EH (cell line): Measurements from ENCODE around the gene ANKS1A.
"Not testable (repeated sequence)": the region's sequence is repeated elsewhere in the genome, so short reads cannot be mapped to it uniquely, and the experiment has no call there.

Source experiments
- DNase-seq: peaks from one replicate; pipeline ENCODE4 v3.0.0-alpha.2; 2015; ENCODE audit warnings: low read depth

Gene ANKS1A

DNA sequence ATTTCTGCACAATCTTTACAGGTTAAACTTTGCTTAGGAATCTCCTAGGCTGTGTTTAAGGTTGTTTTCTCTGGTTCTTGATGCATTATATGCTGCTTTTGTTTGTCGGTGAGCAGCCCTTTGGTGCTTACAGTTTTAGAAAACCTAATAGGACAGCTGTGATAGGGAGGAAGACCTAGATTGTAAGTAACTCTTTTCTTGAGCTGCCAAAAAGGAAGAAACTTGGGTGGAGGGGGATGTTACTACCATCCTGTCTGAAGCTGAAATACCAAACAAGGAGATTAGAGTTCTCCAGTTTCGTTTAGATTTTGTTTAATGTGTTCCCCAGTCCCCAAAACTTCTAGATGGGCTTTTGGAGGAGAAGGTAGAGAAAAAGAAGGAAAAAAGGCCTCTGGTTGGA lies 72.0 kb downstream of the ANKS1A start:
- no peak for DNase-seq

DNA sequence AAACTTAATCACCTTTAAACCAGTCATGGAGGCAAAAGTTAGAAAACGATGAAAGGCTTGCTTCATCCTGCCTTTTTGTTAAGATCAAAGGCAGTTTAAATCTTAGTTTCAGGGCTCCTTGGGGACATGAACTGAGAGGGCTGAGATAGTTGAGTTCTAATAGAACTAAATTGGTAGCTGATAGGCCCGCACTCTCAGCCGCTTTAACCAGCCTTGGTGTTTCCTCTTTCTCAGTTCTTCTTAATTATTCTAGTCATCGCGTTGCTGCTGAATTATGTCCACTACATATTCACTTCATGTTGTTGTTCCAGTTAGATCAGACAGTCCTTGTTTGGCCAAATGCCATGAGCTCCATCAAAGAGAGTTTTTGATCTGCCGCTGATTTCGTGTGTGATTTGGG lies 72.5 kb downstream of the ANKS1A start:
- no peak for DNase-seq

DNA sequence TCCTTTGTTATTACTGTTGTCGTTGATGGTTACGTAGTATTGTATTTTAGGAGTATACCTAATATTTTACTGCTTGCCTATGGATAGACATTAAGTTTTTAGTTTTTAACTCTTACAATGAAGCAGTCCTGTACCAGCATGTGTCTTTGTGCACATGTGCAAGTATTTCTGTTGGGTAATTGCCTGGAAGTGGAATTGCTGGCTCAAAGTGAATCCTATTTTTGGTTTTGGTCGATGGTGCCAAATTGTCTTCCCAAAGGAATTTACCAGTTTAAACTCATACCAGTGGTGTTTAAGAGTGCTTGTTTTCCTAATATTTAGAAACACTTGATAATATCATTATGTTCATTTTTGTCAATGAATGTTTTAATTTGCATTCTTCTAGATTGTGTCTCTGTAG lies 75.5 kb downstream of the ANKS1A start:
- DNase-seq, result peak; percentile 75

DNA sequence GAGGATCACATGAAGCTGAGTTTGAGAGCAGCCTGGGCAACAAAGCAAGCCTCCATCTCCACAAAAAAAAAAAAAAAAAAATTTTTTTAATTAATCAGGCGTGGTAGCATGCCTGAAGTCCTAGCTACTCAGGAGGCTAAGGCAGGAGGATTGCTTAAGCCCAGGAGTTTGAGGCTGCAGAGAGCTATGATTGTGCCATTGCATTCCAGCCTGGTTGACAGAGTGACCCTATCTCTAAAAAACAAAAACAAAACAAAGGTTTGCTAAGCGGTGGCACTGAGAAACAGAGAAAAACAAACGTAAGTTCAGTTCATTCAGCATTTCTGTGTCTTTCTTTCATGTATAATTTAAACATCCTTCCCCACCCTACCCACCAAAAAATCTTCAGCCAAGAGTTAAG lies 78.4 kb downstream of the ANKS1A start:
- DNase-seq, result no peak

DNA sequence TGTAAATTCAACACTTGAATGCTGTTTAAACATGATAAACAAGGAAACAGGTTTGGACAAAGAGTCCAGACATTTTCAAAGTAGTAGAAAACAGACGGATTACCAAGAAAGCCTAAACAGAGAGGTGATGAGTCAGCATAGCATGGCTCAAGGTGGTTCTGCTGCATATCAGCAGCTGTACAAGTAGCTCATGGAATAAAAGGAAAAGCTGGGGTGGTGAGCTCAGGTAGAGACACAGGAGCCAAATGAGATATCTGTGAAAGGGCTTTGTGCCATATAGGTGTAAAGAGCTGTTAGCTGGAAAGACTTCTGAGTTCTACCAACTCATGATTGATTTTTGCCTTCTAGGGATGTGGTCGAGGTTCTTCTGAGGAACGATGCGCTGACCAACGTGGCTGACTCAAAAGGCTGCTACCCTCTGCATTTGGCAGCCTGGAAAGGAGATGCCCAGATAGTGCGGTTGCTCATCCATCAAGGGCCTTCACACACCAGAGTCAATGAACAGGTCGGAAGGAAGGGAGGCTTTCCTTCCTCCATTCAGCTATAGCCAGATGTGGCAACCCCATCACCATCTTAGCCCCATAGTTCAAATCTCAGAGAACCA lies 80.7 kb downstream of the ANKS1A start:
- no peak for DNase-seq

DNA sequence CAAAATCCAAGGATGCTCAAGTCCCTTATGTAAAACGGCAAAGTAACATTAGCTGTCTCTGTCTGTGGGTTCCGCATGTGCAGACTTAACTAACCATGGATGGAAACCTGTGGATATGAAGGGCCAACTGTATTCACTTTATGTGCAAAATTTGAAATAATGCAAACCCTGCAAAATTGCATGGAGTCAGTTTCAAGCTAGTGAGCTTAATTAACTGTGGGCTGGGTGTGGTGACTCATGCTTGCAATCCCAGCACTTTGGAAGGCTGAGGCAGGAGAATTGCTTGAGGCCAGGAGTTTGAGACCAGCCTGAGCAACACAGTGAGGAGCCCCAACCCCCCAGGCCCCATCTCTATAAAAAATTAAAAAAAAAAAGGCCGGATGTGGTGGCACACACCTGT lies 81.4 kb downstream of the ANKS1A start:
- DNase-seq, result peak; percentile 66

DNA sequence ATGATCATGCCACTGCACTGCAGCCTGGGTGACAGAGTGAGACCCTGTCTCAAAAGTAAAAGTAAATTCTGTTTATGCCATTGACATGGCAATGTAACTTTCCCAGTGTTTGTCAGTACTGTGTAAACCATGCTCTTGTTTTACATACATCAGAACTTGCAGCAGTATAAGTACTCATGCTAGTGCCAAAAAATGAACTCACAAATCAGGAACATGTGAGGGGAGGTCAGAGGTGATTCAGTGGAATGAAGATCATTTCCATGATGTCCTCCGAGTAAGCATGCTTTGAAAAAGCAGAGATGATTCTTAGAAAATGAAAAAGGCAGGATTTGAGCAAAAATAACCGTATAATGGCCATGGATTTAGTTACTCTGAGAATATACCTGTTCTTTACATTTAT lies 81.9 kb downstream of the ANKS1A start:
- DNase-seq, result peak; percentile 86

DNA sequence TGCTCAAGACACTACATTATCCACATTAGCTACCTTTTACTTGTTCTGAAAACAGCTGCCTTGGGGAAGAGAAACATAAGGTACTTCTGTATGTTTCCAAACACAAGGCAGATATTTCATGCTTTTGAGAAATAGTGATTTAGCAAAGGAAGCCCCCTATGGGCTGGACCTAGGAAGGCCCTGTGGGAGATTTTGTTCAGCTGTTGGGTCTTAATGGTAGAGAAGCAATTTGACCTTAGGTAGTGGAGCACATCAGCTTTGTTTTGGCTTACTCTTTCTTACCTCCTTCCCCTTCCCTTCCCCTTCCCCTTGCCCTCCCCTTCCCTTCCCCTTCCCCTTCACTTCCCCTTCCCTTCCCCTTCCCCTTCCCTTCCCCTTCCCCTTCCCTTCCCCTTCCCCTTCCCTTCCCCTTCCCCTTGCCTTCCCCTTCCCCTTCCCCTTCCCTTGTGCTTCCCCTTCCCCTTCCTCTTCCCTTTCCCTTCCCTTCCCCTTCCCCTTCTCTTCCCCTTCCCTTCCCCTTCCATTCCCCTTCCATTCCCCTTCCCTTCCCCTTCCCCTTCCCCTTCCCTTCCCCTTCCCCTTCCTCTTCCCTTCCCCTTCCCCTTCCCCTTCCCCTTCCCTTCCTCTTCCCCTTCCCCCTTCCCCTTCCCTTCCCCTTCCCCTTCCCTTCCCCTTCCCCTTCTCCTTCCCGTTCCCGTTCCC lies 84.6 kb downstream of the ANKS1A start:
- no peak for DNase-seq

DNA sequence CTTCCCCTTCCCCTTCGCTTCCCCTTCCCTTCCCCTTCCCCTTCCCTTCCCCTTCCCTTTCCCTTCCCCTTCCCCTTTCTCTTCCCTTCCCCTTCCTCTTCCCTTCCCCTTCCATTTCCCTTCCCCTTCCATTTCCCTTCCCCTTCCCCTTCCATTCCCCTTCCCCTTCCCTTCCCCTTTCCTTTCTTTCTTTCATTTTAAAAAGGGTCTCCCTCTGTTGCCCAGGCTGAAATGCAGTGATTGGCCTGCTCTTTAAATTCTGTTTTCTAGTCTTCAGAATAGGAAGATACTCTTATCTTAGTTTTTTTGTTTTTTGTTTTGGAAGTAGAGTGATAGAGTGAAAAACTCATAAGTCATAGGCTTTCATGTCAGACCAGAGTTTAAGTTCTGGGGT lies 85.2 kb downstream of the ANKS1A start:
- no peak for DNase-seq

DNA sequence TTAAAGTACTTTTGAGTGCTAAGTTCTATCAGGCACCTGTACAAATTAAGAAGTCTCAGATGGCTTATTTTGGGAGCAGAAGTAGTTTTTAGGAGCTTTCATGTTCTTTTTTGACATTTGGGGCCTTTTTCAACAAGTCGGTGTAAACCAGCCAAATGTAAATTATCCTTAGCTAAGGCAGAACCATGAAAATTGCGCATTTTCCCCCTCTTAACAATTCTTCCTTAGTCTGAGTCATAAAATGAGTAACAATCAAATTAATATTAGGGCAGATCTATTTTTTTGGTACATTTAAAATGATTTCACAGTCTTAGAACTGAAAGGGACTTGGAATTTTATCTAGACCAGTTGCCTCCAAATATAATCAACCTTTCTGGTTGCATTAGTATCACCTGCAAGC lies 87.2 kb downstream of the ANKS1A start:
- no peak for DNase-seq

DNA sequence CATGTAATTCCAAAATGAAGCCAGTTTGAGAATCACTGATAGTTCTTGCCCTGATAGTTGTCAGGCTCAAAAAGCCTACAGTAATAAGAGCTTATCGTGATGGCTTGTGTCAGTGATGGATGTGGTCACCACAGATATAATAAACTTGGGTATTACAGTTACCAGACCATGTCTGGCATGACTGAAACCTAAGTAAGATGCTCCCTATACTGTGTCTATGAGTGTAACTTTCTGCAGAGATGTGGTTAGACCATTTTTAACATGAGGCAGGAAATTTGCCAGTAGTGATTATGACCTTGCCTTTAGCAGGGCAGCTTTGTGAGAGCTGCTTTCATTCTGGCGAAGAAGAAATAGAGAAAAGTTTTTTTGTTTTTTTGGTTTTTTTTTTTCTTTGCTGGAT lies 90.2 kb downstream of the ANKS1A start:
- DNase-seq, result peak; percentile 9

DNA sequence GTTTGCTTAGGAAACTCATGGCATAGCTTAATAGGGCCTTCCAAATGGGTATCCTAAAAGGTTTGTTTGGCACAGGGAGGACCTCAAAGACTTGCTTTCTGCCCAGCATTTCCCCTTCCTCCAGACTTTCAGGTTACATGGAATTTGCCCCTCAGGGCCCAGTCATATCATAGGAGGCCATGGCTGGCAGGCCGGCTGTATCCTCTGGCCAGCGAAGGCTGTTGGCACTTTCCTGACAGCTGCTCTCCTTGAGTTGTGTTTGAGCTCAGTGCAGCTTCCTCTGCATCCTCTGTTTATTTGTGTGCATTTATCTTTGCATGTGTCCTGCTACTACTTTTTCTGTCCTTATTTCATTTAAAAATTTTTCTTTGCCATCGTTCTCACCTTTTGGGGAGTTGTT lies 90.9 kb downstream of the ANKS1A start:
- no peak for DNase-seq

DNA sequence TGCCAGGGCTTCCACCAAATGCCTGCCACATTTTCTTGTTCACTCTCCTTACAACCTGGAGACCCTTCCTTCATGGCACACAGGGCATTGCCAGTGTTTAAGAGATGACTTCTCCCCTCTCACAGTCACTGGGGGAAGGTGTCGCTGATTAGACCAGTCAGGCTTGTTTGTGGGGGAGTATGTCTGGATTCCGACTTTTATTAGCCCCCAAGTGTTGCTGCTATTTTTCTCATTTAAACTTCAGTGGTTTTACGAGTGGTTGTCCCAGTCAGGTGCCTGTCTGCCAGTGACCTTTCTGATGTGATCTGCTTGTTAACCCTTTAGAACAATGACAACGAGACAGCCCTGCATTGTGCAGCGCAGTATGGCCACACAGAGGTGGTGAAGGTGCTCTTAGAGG lies 92.3 kb downstream of the ANKS1A start:
- DNase-seq, result no peak

DNA sequence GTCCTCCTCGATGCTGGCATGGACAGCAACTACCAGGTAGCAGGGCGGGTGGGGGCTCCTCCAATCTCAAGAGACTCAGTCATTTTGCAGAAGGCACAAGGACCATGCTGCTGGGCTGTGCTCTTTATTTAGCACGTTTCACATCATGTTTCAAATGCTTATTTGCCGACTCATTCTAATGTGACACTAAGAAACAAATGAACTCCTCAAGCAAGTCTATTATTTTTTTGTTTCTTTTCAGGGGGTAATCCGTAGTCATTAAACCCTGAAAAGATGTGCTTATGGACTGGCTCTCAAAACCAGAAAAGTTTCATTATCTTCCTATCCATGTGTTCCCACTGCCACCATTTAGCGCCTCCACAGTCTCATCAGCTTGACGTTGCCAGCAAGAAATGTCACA lies 92.9 kb downstream of the ANKS1A start:
- peak; percentile 81 for DNase-seq

DNA sequence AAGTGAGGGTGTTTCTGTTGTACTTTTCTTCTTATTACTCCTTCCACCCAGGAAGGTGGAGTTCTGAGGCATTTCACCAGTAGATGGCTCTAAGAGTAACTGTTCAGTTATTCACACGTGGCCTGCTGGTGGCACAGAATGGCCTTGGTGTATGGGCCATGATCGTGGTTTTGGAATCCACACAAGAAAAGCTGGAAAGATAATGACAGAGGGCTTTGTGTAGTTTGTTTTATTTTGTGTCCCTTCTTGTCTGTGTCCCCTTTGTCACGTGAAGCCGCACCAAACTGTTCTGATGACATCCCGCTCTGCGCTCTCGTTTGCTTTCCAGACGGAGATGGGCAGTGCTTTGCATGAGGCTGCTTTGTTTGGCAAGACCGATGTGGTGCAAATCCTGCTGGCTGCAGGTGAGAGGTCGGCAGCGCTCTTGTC lies 93.4 kb downstream of the ANKS1A start:
- DNase-seq, result peak; percentile 50

DNA sequence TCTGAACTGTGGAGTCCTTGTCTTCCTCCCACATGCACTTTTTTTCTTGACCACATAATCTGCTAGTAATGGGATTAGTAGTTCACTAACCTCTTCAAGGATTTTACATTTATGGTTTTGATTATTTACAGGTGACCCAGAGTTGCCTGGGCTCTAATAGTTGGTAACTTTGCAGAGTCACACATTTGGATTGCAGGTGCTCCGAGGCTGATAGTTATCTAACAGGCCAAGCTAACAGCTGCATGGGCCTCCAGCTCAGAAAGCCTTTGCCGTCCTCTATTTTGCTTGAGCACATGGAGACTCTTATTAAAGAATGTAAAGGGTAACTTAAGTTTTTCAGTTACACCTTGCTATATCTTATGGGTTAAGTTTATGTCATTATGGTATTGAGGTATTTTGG lies 95.4 kb downstream of the ANKS1A start:
- DNase-seq, result no peak

DNA sequence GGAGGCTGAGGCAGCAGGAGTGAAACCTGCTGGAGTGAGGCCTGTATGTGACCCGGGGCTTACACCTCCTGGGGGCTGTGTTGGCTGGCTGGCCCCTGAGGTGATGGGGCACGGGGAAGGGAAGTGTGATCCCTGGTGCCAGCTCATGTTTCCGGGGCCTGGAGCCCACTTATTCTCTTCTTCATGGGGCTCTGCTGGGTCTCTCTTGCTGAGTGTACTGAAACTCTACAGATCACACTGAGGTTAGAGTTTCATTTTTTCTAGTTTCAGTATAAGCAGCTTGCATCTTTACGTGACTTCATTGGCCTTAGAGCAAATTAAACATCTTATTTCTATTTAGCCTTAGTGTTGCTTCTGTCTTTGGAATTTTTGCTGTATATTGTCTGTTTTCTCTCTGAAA lies 96.2 kb downstream of the ANKS1A start:
- no peak for DNase-seq

DNA sequence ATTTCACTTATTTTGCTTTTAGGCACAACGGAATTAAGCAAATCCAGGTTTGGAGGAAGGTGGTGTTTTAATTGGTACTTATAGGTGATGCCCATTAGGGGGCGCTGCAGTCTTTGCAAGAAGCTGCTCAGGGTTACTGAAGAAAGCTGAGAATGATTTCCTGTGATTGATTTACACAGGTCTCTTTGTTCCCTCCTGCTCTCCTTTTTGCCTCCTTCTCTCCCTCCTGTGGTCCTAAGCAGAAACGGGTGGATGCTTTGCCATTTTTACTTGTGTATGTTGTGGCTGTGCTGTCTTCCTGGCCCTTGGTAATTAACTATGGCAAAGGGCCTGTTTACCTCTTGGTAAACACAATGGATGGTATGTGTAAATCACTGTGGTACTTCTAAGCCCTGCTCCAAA lies 97.8 kb downstream of the ANKS1A start:
- peak; percentile 81 for DNase-seq

DNA sequence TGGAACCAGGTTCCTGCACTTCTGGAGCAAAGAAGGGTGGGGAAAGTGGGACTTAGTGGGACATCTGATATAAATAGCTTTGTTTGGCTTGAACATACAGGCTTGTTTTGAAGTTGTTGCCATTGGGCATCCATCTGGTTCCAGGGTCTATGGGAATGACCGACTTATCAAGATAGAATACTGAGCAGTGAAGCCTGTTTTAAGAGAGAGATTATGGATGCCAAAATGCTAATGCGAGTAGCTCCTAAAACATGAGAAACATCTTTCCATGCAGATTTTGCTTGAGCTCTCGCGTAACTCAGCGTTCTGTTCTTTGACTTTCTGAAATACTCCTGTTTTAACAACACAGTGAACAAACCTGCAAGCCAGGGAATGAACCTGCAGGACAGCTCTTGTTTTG lies 98.5 kb downstream of the ANKS1A start:
- DNase-seq, result no peak

DNA sequence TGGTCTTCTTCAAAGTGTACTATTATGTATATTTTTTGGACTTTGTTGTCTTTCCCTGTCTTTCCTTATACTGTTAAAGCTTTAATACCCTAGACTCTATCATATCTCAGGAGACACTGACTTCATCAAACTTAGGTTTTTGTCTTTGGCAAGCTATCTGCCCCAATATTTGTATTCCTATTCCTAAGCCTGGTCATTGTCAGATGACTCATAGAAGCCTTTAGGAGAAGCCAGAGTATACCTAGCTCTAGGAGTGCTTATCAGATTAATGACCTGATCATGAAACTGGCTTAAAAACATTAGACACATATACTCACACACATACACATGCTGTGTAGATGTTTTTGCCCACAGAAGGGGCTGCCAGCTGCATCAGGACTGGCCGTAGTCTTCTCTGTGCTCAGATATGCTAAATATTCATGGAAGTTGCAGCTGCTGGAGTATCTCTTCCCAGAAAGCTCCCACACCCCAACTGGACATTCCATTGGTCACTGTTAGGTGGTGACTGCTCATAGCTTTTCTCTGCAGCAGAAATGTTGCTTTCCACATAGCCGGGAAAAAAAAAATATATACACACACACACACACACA lies 102.0 kb downstream of the ANKS1A start:
- peak; percentile 82 for DNase-seq

DNA sequence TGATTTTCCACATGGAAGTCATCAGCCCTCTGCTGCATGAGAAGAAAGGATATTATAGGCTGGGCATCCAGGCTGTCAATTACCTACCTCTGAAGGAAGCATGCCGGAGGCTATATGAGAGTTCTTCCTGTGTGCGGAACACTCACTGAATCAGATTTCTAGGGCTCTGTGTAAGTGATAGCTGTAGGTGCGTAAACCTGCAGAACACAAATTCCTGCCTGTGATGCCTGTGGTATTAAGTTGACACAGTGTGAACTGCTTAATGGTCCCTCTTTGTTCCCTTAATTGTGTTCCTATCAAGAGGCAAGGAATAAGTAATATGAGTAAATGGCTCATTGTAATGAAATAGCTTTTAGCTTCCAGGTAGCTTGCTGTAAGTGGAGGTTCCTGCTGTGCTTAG lies 103.3 kb downstream of the ANKS1A start:
- no peak for DNase-seq

DNA sequence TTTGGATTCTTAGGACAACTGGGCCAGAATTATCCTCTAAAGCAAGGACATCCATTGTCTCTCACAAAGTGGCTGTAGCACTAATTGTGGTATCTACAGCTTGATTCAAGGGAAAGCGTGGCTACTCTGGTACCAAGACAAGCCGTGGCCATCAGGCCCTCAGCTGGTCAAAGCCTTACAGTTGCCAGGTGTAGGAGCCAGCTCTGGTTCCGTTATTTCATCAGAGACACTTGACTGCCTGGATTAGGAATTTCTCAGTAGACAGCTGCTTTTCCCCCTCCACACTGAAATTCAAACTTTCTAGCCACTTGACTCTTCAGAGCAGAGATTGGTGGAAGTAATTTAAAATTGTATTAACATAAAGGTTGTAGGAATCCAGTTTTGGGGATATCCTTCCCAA lies 104.2 kb downstream of the ANKS1A start:
- no peak for DNase-seq

DNA sequence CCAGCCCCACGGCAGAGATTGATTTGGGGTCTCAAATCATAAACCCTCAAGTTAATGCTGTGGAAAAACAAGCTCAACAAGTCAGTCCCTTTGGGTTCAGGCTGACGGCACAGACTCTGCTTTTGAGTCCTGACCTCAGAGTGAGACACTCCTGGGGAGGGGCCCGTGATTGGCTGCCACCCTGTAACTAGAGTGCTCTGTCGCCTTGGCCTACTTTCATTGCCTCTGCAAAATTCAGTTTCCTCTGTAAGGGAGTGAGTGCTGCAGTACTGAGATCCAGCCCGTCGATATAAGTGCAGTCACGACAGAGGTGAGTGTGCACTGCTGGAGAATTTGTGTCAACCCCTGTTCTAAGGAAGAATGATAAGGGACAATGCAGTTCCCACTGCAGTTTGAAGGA lies 105.6 kb downstream of the ANKS1A start:
- DNase-seq, result no peak

DNA sequence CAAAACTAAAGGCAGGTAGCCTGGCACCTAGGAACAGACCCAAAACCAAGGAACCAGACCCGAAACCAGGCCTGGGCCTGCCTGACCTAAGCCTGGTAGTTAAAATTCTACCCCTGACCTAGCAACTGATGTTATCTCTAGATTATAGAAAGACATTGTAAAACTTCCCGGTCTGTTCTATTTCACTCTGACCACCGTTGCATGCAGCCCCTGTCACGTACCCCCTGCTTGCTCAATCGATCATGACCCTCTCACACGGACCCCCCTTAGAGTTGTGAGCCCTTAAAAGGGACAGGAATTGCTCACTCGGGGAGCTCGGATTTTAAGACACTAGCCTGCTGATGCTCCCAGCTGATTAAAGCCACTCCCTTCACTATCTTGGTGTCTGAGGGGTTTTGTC lies 109.4 kb downstream of the ANKS1A start:
- not testable (repeated sequence) for DNase-seq
